Kidney epithelial cell (primary cell): ENCODE results near the gene FAM234B. TPM values are rescaled to one million over a fixed set of nuclear protein-coding genes. Genes with fewer than 3 reads are reported as not detected.

Source experiments
- DNase-seq: peaks from one replicate; pipeline ENCODE4 v3.0.0-alpha.2; 2010; ENCODE audit warnings: low read depth
- H3K27me3 ChIP-seq: 2 replicates; pipeline ENCODE4 v1.6.0; 2011; ENCODE audit warnings: low read length; ENCODE audit not compliant: control insufficient read depth, insufficient read depth
- H3K36me3 ChIP-seq: 2 replicates; pipeline ENCODE4 v1.5.1; 2011; ENCODE audit warnings: low read length; ENCODE audit not compliant: control insufficient read depth, insufficient read depth
- H3K4me3 ChIP-seq: 2 replicates; pipeline ENCODE4 v1.5.1; 2011; ENCODE audit warnings: low read depth, mild to moderate bottlenecking, control low read depth, low read length
- total RNA-seq: library from RNA; depleted of rRNA; stranded (reverse); fragments of >200 nt; gene quantifications from 2 replicates; pipeline ENCODE4 v1.2.3, GENCODE V29; 2015
- TF ChIP-seq, protein P1 (sequence below): IDR thresholded peaks from 2 replicates; pipeline ENCODE4 v1.5.1; 2011; ENCODE audit warnings: mild to moderate bottlenecking, moderate library complexity, low read length, control low read depth, inconsistent platforms; ENCODE audit not compliant: insufficient read depth, poor library complexity, severe bottlenecking

Gene FAM234B
- total RNA-seq, 1 donor from 2014 or later, result 5.0 TPM

DNA sequence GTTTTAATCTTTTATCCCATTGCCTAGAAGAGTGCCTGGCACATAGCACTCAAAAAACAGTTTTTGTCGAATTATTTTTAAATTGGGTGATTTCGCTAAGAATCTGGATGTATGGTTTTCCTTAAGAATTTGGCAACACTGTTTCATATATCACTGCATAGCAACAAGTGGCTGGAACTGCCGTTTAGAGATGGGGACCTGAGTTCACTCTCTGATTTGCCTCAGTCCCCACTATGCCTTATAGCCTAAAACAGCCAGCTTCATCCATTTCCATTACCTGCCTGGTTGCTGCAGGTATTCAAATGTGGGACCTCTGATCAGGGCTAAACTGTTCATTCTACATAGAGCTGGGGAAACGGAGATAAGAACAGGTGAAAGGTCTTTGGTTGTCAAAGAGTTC, 45.9 kb upstream of the FAM234B start:
- no peak for DNase-seq
- H3K36me3 ChIP-seq, result no peaks in the 10 kb centered on the region
- H3K4me3 ChIP-seq, result no peak overlapping the region
- TF ChIP-seq, protein P1, sequence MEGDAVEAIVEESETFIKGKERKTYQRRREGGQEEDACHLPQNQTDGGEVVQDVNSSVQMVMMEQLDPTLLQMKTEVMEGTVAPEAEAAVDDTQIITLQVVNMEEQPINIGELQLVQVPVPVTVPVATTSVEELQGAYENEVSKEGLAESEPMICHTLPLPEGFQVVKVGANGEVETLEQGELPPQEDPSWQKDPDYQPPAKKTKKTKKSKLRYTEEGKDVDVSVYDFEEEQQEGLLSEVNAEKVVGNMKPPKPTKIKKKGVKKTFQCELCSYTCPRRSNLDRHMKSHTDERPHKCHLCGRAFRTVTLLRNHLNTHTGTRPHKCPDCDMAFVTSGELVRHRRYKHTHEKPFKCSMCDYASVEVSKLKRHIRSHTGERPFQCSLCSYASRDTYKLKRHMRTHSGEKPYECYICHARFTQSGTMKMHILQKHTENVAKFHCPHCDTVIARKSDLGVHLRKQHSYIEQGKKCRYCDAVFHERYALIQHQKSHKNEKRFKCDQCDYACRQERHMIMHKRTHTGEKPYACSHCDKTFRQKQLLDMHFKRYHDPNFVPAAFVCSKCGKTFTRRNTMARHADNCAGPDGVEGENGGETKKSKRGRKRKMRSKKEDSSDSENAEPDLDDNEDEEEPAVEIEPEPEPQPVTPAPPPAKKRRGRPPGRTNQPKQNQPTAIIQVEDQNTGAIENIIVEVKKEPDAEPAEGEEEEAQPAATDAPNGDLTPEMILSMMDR, result no peak
- no peaks in the 10 kb centered on the region for H3K27me3 ChIP-seq

DNA sequence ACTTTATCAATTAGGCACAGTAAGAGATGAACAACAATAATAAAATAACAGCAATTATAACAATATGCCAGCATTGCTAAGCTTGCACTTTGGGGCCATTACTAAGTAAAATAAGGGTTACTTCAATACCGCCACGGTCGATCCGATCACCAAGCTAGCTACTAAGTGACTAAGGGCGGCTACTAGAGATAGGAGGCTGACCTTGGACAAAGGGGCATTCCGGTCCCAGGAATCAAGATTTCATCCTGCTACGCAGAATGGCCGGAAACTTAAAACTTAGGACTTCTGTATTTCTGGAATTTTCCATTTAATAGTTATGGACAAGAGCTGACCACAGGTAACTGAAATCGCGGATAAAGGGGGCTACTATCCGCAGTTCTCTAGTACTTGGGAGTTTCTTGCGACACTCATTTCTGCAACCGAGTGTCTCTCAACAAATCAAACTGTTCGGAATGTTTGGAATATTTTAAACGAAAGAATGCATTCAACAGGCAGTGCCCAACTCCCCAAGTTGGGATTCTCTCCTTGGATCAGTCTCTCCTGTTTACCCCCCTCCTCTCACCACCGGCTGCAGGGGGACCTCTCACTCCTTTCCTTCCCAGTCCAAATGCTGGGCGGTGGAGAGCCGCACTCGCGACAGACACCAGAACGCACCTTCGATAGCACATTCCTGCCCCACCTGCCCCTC, 44.8 kb upstream of the FAM234B start:
- Histone ChIP-seq H3K27me3 (no peaks in the 10 kb centered on the region), H3K4me3 (peak overlapping the region; percentile 95), H3K36me3 (no peaks in the 10 kb centered on the region)
- TF ChIP-seq, protein P1, result no peak
- no peak for DNase-seq

DNA sequence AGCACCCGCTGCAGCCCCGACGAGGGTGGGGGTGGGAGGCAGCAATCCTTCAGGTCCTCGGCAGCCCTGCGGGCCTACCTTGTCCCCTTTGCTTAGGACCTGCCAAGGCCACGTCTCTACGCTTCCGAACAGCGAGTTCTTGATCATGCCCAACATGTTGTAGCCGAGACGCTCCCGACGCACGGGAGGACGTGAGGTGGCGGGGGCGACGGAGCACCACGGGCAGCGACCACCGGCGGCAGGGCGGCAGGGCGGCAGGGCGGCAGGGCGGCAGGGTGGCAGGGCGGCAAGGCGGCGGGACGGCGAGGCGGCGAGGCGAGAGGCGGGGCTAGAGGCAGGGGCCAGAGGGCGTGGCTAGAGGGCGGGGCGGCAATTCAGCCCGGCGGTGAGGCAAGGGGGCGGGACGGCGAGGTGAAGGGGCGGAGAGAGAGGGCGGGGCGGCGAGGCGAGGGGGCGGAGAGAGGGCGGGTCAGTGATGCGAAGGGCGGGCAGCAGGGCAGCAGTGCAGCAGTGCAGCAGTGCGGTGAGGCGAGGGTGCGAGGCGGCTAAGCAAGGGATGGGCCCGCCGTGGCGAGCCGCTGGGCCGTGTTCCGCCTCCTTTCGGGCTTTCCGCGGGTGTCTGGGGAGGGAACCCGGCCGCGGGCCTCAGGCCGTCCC, 44.1 kb upstream of the FAM234B start, which contains the start of gene HEBP1:
Gene HEBP1 (minus strand): TSS at position 307 of the 657 bp plus-strand sequence. CDS start 151 bp downstream, at position 156.
- TF ChIP-seq, protein P1, result no peak
- Histone ChIP-seq H3K4me3 (peak within 1 kb of the TSS; percentile 95), H3K36me3 (no peaks in the 10 kb centered on the region), H3K27me3 (no peaks in the 10 kb centered on the region)
- DNase-seq, result no peak

GRCh38 chr12:13000616-13000924, 43.6 kb upstream of the FAM234B start:
- H3K36me3 ChIP-seq, result no peaks in the 10 kb centered on the region
- TF ChIP-seq, protein P1, result no peak
- H3K4me3 ChIP-seq, result peak overlapping the region; percentile 46
- DNase-seq, result no peak
- no peaks in the 10 kb centered on the region for H3K27me3 ChIP-seq

DNA sequence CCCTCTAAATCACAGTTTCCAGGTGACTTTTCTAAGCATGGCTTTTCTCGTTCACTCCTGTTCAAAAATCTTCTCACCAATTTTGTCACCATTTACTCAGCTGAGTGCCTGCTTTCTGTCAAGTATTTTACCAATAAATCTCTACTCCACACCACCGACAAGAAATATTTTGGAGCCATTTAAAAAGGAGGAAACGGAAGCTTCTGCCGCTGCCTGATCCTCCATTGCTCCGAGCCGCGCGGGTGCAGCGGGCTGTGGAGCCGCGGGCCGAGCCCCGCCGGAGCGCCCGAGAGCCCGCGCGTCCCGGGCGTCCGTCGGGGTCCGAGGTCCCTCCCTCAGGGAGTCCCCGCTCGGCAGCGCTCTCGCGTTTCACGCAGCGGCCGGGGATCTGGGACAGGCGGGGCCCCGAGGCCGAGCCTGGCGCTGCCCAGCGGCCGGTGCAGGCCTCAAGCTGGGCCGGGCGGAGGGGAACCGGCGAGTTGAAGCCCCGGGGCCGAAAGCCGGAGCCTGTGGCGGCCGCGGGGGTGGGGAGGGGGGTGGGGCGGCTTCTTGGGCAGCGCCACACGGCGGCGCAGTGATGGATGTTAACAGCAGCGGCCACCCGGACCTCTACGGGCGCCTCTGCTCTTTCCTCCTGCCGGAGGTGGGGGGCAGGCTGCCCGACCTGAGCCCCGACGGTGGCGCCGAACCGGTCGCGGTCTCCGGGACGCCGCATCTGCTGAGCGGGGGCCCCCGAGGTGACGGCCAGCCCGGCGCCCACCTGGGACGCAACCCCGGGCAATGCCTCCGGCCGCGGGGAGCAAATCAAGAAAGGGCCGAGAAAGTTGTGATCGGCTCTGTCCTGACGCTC, 43.0 kb upstream of the FAM234B start:
- TF ChIP-seq, protein P1, result peak; percentile 46
- Histone ChIP-seq H3K4me3 (peak overlapping the region; percentile 46), H3K36me3 (no peaks in the 10 kb centered on the region), H3K27me3 (no peaks in the 10 kb centered on the region)
- DNase-seq, result no peak
